OCI-LY1 (cell line): ENCODE data around the gene ESRRA.

Experiments
- H2AFZ ChIP-seq: fragments of 200-600 bp; sonication (generic), shearing (Covaris generic); 2 replicates; pipeline ENCODE4 v1.6.0; 2014; ENCODE audit warnings: antibody characterized with exemption, mild to moderate bottlenecking, low read length
- H3F3A ChIP-seq: fragments of 200-600 bp; sonication (generic), shearing (Covaris generic); 2 replicates; pipeline ENCODE4 v1.6.0; 2014; ENCODE audit warnings: mild to moderate bottlenecking, antibody characterized with exemption, low read length, moderate library complexity; ENCODE audit not compliant: insufficient read depth
- H3K27ac ChIP-seq: fragments of 200-600 bp; sonication (generic); 2 replicates; pipeline ENCODE4 v1.5.1; 2014; ENCODE audit warnings: low read length, mixed run types, mild to moderate bottlenecking, low read depth; ENCODE audit not compliant: poor library complexity, severe bottlenecking
- H3K27me3 ChIP-seq: fragments of 200-600 bp; sonication (generic); 2 replicates; pipeline ENCODE4 v1.6.0; 2014; ENCODE audit warnings: antibody characterized with exemption, mild to moderate bottlenecking, low read length, moderate library complexity; ENCODE audit not compliant: insufficient read depth
- H3K36me3 ChIP-seq: fragments of 200-600 bp; sonication (generic); 2 replicates; pipeline ENCODE4 v1.6.1; 2014; ENCODE audit warnings: mild to moderate bottlenecking, antibody characterized with exemption, low read length, moderate library complexity, mixed read lengths; ENCODE audit not compliant: insufficient read depth
- H3K4me1 ChIP-seq: fragments of 200-600 bp; sonication (generic); 2 replicates; pipeline ENCODE4 v1.5.1; 2014; ENCODE audit warnings: mild to moderate bottlenecking, low read length, moderate library complexity; ENCODE audit not compliant: insufficient read depth, severe bottlenecking
- H3K4me2 ChIP-seq: fragments of 200-600 bp; sonication (generic), shearing (Covaris generic); 2 replicates; pipeline ENCODE4 v1.6.1; 2014; ENCODE audit warnings: low read length
- H3K4me3 ChIP-seq: fragments of 200-600 bp; sonication (generic); 2 replicates; pipeline ENCODE4 v1.5.1; 2014; ENCODE audit warnings: low read length, low read depth, mild to moderate bottlenecking, mixed read lengths; ENCODE audit not compliant: poor library complexity, severe bottlenecking
- H3K79me2 ChIP-seq: fragments of 200-600 bp; shearing (Covaris generic); 2 replicates; pipeline ENCODE4 v1.6.1; 2016; ENCODE audit warnings: mixed run types, low read length, mixed read lengths; ENCODE audit not compliant: insufficient read depth
- H3K9ac ChIP-seq: fragments of 200-600 bp; sonication (generic), shearing (Covaris generic); 2 replicates; pipeline ENCODE4 v1.6.1; 2014; ENCODE audit warnings: mild to moderate bottlenecking, low read length, mixed read lengths
- H3K9me2 ChIP-seq: fragments of 200-600 bp; sonication (generic), shearing (Covaris generic); 2 replicates; pipeline ENCODE4 v1.6.1; 2014; ENCODE audit warnings: low read depth, mild to moderate bottlenecking, low read length, mixed read lengths
- H3K9me3 ChIP-seq: fragments of 200-600 bp; shearing (Covaris generic); 2 replicates; pipeline ENCODE4 v1.6.1; 2014; ENCODE audit warnings: low read length, mixed read lengths
- H4K20me1 ChIP-seq: fragments of 200-600 bp; sonication (generic), shearing (Covaris generic); 2 replicates; pipeline ENCODE4 v1.6.0; 2016; ENCODE audit warnings: mild to moderate bottlenecking, low read length; ENCODE audit not compliant: insufficient read depth
- EZH2 ChIP-seq: fragments of 200-600 bp; sonication (generic), shearing (Covaris generic); IDR thresholded peaks from 2 replicates; pipeline ENCODE4 v1.8.0; 2017; ENCODE audit warnings: borderline replicate concordance, mixed run types, mild to moderate bottlenecking, antibody characterized with exemption, low read length, moderate library complexity, mixed read lengths
- TF ChIP-seq, protein P1 (sequence below): fragments of 200-600 bp; sonication (generic), shearing (Covaris generic); IDR thresholded peaks from 2 replicates; pipeline ENCODE4 v1.5.1; 2017; ENCODE audit warnings: mild to moderate bottlenecking, antibody characterized with exemption, low read length, moderate library complexity, mixed read lengths

Gene ESRRA

DNA sequence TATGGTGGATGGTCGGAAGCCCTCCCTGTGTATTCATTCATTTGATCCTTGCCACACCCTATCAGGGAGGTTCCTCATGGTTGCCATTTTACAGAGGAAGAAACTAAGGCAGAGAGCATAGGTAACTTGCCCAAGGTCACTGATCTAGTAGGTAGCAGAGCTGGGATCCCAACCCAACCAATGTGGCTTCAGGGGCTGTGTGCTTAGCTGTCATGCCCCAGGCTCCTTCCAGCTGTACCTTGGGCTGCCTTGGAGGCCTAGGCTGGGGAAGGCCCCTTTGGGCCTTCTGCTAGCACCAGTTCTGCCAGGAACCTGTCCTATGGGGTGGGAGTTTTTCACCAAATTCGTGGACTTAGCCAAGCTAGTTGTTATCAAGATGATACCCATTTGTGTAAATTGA is 29.5 kb upstream of the ESRRA start:
- peaks cover 16% of the 10 kb centered on the region; the same call in 1 of the 2 replicates for H3K36me3 ChIP-seq
- H3K27ac ChIP-seq = no peak overlapping the region
- no peaks in the 10 kb centered on the region for H3F3A ChIP-seq
- no peak overlapping the region for H3K4me2 ChIP-seq
- H3K9me2 ChIP-seq = no peaks in the 10 kb centered on the region
- no peak overlapping the region for H3K4me3 ChIP-seq
- H3K4me1 ChIP-seq = peaks cover 11% of the 10 kb centered on the region
- H3K9me3 ChIP-seq = no peaks in the 10 kb centered on the region
- H3K27me3 ChIP-seq = no peaks in the 10 kb centered on the region
- H3K79me2 ChIP-seq = no peaks in the 10 kb centered on the region
- H3K9ac ChIP-seq = no peak overlapping the region
- no peaks in the 10 kb centered on the region for H4K20me1 ChIP-seq
- H2AFZ ChIP-seq = no peak overlapping the region
- TF ChIP-seq, protein P1, sequence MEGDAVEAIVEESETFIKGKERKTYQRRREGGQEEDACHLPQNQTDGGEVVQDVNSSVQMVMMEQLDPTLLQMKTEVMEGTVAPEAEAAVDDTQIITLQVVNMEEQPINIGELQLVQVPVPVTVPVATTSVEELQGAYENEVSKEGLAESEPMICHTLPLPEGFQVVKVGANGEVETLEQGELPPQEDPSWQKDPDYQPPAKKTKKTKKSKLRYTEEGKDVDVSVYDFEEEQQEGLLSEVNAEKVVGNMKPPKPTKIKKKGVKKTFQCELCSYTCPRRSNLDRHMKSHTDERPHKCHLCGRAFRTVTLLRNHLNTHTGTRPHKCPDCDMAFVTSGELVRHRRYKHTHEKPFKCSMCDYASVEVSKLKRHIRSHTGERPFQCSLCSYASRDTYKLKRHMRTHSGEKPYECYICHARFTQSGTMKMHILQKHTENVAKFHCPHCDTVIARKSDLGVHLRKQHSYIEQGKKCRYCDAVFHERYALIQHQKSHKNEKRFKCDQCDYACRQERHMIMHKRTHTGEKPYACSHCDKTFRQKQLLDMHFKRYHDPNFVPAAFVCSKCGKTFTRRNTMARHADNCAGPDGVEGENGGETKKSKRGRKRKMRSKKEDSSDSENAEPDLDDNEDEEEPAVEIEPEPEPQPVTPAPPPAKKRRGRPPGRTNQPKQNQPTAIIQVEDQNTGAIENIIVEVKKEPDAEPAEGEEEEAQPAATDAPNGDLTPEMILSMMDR = no peak
- no peak for TF ChIP-seq EZH2

DNA sequence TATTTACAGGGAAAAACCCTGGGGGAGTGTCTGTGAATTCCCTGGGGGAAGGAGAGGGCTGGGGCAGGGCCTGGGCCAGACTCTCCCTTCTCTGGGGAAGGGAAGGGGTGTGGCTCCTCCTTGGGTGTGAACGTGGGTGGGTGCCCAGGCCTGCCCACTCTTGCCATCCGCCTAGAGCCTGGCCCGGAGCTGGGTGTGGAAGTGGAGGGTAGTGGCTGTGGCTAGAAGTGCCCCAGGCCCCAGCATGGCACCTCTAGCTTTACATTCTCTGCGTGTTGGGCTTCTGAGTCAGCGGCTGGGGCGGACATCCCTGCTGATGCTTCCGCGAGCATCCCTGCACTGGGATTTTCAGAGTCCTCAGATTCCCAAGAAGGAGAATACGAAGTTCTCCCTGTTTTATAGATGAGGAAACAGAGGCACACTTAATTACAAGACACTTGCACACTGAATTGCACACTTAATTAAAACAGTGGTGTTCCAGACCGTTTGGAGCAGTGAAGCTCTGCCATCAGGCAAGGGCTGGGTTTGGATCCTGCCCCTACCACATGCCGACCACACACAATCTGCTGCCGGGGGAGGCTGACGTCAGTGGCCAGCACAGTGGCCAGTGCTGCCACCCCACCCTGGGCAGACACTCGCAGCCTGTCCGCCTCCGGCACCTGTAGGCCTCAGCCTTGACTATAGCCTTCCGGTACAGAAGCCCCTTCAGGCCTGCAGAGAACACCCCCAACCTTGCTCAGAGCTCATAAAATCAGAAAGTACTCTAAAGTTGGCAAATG is 28.5 kb upstream of the ESRRA start:
- H4K20me1 ChIP-seq = no peaks in the 10 kb centered on the region
- H2AFZ ChIP-seq = no peak overlapping the region
- no peak overlapping the region for H3K9ac ChIP-seq
- no peaks in the 10 kb centered on the region for H3K79me2 ChIP-seq
- H3K9me2 ChIP-seq = no peaks in the 10 kb centered on the region
- no peaks in the 10 kb centered on the region for H3K9me3 ChIP-seq
- no peaks in the 10 kb centered on the region for H3K27me3 ChIP-seq
- H3K27ac ChIP-seq = no peak overlapping the region
- H3K4me3 ChIP-seq = no peak overlapping the region
- TF ChIP-seq, protein P1 = no peak
- TF ChIP-seq EZH2 = no peak
- H3K4me1 ChIP-seq = peaks cover 6% of the 10 kb centered on the region
- no peak overlapping the region for H3K4me2 ChIP-seq
- H3F3A ChIP-seq = no peaks in the 10 kb centered on the region
- H3K36me3 ChIP-seq = peaks cover 22% of the 10 kb centered on the region; the same call in 1 of the 2 replicates

DNA sequence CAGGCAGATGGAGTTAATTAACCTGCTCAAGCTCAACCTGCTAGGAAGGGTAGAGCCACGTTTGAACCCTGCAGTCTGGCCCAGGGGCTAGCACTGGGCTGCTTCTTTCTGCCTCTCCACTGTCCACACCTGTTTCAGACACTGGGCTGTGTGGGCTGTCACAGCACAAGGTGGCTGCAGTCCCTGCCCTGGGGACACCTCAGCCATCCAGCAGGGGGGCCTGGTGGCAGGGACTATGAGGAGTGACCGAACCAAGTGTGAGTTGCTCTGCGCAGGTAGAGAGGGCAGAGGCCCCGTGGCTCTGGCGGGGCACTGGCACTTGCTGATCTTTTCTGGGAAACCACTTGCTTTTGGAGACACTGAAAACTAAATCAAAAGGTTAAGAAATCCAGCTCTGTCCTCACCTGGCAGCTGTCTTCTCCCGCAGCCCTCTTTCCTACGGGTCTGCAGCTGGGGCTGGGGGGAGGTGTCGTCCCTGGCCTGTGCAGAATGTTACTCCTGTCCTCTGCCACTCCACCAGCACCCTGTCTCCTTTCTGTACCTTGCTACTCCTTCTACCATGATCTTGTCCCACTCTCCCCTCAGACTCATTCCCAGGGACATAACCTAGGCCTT is 26.6 kb upstream of the ESRRA start:
- Histone ChIP-seq H3K27me3 (no peaks in the 10 kb centered on the region), H3K36me3 (peaks cover 35% of the 10 kb centered on the region; the same call in 1 of the 2 replicates), H4K20me1 (no peaks in the 10 kb centered on the region), H3K4me3 (no peak overlapping the region), H3K79me2 (no peaks in the 10 kb centered on the region), H3K9ac (no peak overlapping the region), H3K4me1 (peaks cover 4% of the 10 kb centered on the region), H3F3A (no peaks in the 10 kb centered on the region), H2AFZ (no peak overlapping the region), H3K9me2 (no peaks in the 10 kb centered on the region), H3K27ac (no peak overlapping the region), H3K9me3 (no peaks in the 10 kb centered on the region), H3K4me2 (no peak overlapping the region)
- TF ChIP-seq EZH2 = no peak
- TF ChIP-seq, protein P1 = no peak
